Measurements from ENCODE around the gene OR5AP2.
"Not testable (repeated sequence)": the region's sequence is repeated elsewhere in the genome, so short reads cannot be mapped to it uniquely, and the experiment has no call there.

OR5AP2 gene

GRCh38 chr11:56642339-56642738 is at the start of gene OR5AP2:
TSS of gene OR5AP2 (minus strand) at chr11:56642439. CDS start at chr11:56642439, 0 bp downstream.
- no peak for DNase-seq (ENCODE audit: low read depth)
- H3K4me3 ChIP-seq (ENCODE audit: low read depth, low read length): no peak within 1 kb of the TSS
- TF ChIP-seq POLR2A (IDR thresholded peaks at IDR 0.05; ENCODE audit: extremely low read depth, insufficient read length): no peak
- no peak for TF ChIP-seq MAX (IDR thresholded peaks at IDR 0.05; ENCODE audit: low read depth, low read length)
- no peak for TF ChIP-seq CTCF (IDR thresholded peaks at IDR 0.05; ENCODE audit: low read depth, low read length)
- TF ChIP-seq MYC (IDR thresholded peaks at IDR 0.05; ENCODE audit: low read depth, low read length): no peak

- DNase-seq (ENCODE audit: low read depth); H3K4me3 ChIP-seq (ENCODE audit: low read depth, low read length): not testable (repeated sequence)
Measured at GRCh38 chr11:56691179-56691578, 48.9 kb upstream of the OR5AP2 start.

GRCh38 chr11:56688554-56689100 is 46.4 kb upstream of the OR5AP2 start:
- no peak for DNase-seq (ENCODE audit: low read depth)
- no peak overlapping the region for H3K4me3 ChIP-seq (ENCODE audit: low read depth, low read length)
- no peak for TF ChIP-seq CTCF (IDR thresholded peaks at IDR 0.05; ENCODE audit: low read depth, low read length)
- TF ChIP-seq MYC (IDR thresholded peaks at IDR 0.05; ENCODE audit: low read depth, low read length): no peak
- TF ChIP-seq MAX (IDR thresholded peaks at IDR 0.05; ENCODE audit: low read depth, low read length): no peak
- TF ChIP-seq POLR2A (IDR thresholded peaks at IDR 0.05; ENCODE audit: extremely low read depth, insufficient read length): no peak

- no peak for TF ChIP-seq CTCF (IDR thresholded peaks at IDR 0.05; ENCODE audit: low read depth, low read length)
- TF ChIP-seq MAX (IDR thresholded peaks at IDR 0.05; ENCODE audit: low read depth, low read length): no peak
- TF ChIP-seq MYC (IDR thresholded peaks at IDR 0.05; ENCODE audit: low read depth, low read length): no peak
- TF ChIP-seq POLR2A (IDR thresholded peaks at IDR 0.05; ENCODE audit: extremely low read depth, insufficient read length): no peak
- H3K4me3 ChIP-seq (ENCODE audit: low read depth, low read length): no peak overlapping the region
- no peak for DNase-seq (ENCODE audit: low read depth)
Measured at GRCh38 chr11:56670984-56671383, 28.7 kb upstream of the OR5AP2 start.

- DNase-seq (ENCODE audit: low read depth): no peak
- TF ChIP-seq MAX (IDR thresholded peaks at IDR 0.05; ENCODE audit: low read depth, low read length) (no peak), CTCF (IDR thresholded peaks at IDR 0.05; ENCODE audit: low read depth, low read length) (no peak), POLR2A (IDR thresholded peaks at IDR 0.05; ENCODE audit: extremely low read depth, insufficient read length) (no peak), MYC (IDR thresholded peaks at IDR 0.05; ENCODE audit: low read depth, low read length) (no peak)
Measured at GRCh38 chr11:56663386-56663785, 21.1 kb upstream of the OR5AP2 start, which contains the start of gene OR5AR1. TSS of gene OR5AR1 (plus strand) at chr11:56663686. CDS start at chr11:56663686, 0 bp downstream.

GRCh38 chr11:56659755-56660154 is 17.5 kb upstream of the OR5AP2 start:
- TF ChIP-seq POLR2A (IDR thresholded peaks at IDR 0.05; ENCODE audit: extremely low read depth, insufficient read length) (no peak), MAX (IDR thresholded peaks at IDR 0.05; ENCODE audit: low read depth, low read length) (no peak), MYC (IDR thresholded peaks at IDR 0.05; ENCODE audit: low read depth, low read length) (no peak), CTCF (IDR thresholded peaks at IDR 0.05; ENCODE audit: low read depth, low read length) (no peak)
- no peak overlapping the region for H3K4me3 ChIP-seq (ENCODE audit: low read depth, low read length)
- DNase-seq (ENCODE audit: low read depth): no peak

More at GRCh38 chr11:56663386-56663785, 21.1 kb upstream of the OR5AP2 start, which contains the start of gene OR5AR1:
- no peak within 1 kb of the TSS for H3K4me3 ChIP-seq (ENCODE audit: low read depth, low read length)
